Osteocyte (in vitro differentiated cells): ENCODE results near the gene NBEA. TPM values are rescaled to one million over a fixed set of nuclear protein-coding genes. Genes with fewer than 3 reads are reported as not detected.

Experiments
- DNase-seq: peaks from one replicate; pipeline ENCODE4 v3.0.0; 2021; ENCODE audit warnings: mixed read lengths; ENCODE audit not compliant: unreplicated experiment; ENCODE audit errors: extremely low spot score
- H3K27ac Mint-ChIP-seq: one replicate; pipeline ENCODE4 v1.8.0; 2021; ENCODE audit warnings: mild to moderate bottlenecking, mixed read lengths; ENCODE audit not compliant: unreplicated experiment
- H3K27me3 Mint-ChIP-seq: one replicate; pipeline ENCODE4 v1.8.0; 2021; ENCODE audit warnings: mixed read lengths; ENCODE audit not compliant: unreplicated experiment
- H3K36me3 Mint-ChIP-seq: one replicate; pipeline ENCODE4 v1.8.0; 2021; ENCODE audit warnings: mixed read lengths; ENCODE audit not compliant: unreplicated experiment
- H3K4me1 Mint-ChIP-seq: one replicate; pipeline ENCODE4 v1.8.0; 2021; ENCODE audit warnings: mixed read lengths; ENCODE audit not compliant: unreplicated experiment
- H3K4me3 Mint-ChIP-seq: one replicate; pipeline ENCODE4 v1.8.0; 2021; ENCODE audit warnings: mild to moderate bottlenecking, moderate library complexity, mixed read lengths; ENCODE audit not compliant: unreplicated experiment
- H3K9me3 Mint-ChIP-seq: one replicate; pipeline ENCODE4 v1.8.0; 2021; ENCODE audit warnings: mixed read lengths; ENCODE audit not compliant: unreplicated experiment
- CTCF ChIP-seq: fragments of 200-600 bp; sonication (generic); IDR thresholded peaks from 2 replicates; pipeline ENCODE4 v1.5.0; 2021; ENCODE audit warnings: antibody characterized with exemption, mild to moderate bottlenecking, moderate library complexity
- total RNA-seq: library from RNA; stranded (reverse); gene quantifications from 2 replicates; pipeline ENCODE4 v1.2.1, GENCODE V29; 2021

The NBEA gene
- total RNA-seq, 1 donor from 2014 or later, result 10.9 TPM

GRCh38 chr13:35479038-35479492, 537.0 kb downstream of the NBEA start:
- peak overlapping the region; percentile 66 for H3K27ac Mint-ChIP-seq
- TF ChIP-seq CTCF, result no peak
- H3K27me3 Mint-ChIP-seq, result peaks cover 45% of the 10 kb centered on the region
- peak overlapping the region; percentile 96 for H3K4me3 Mint-ChIP-seq
- DNase-seq, result no peak
- H3K36me3 Mint-ChIP-seq, result no peaks in the 10 kb centered on the region
- H3K4me1 Mint-ChIP-seq, result peaks cover 38% of the 10 kb centered on the region
- no peaks in the 10 kb centered on the region for H3K9me3 Mint-ChIP-seq

- no peaks in the 10 kb centered on the region for H3K36me3 Mint-ChIP-seq
- no peaks in the 10 kb centered on the region for H3K9me3 Mint-ChIP-seq
- no peak for DNase-seq
- H3K27me3 Mint-ChIP-seq, result peaks cover 42% of the 10 kb centered on the region
- no peak overlapping the region for H3K4me3 Mint-ChIP-seq
- no peak overlapping the region for H3K27ac Mint-ChIP-seq
- H3K4me1 Mint-ChIP-seq, result peaks cover 35% of the 10 kb centered on the region
- TF ChIP-seq CTCF, result no peak
Observed at GRCh38 chr13:35479706-35480105, 537.6 kb downstream of the NBEA start.

- H3K4me1 Mint-ChIP-seq, result peaks cover 32% of the 10 kb centered on the region
- H3K36me3 Mint-ChIP-seq, result no peaks in the 10 kb centered on the region
- H3K4me3 Mint-ChIP-seq, result no peak overlapping the region
- H3K9me3 Mint-ChIP-seq, result no peaks in the 10 kb centered on the region
- no peak for DNase-seq
- no peak overlapping the region for H3K27ac Mint-ChIP-seq
- peaks cover 36% of the 10 kb centered on the region for H3K27me3 Mint-ChIP-seq
- no peak for TF ChIP-seq CTCF
Observed at GRCh38 chr13:35480346-35480745, 538.3 kb downstream of the NBEA start.

GRCh38 chr13:35481777-35482176, 539.7 kb downstream of the NBEA start:
- no peaks in the 10 kb centered on the region for H3K9me3 Mint-ChIP-seq
- H3K27me3 Mint-ChIP-seq, result peaks cover 23% of the 10 kb centered on the region
- peaks cover 18% of the 10 kb centered on the region for H3K4me1 Mint-ChIP-seq
- H3K27ac Mint-ChIP-seq, result no peak overlapping the region
- TF ChIP-seq CTCF, result no peak
- no peak overlapping the region for H3K4me3 Mint-ChIP-seq
- DNase-seq, result no peak
- H3K36me3 Mint-ChIP-seq, result no peaks in the 10 kb centered on the region

GRCh38 chr13:35482527-35482926, 540.5 kb downstream of the NBEA start:
- DNase-seq, result no peak
- Mint-ChIP-seq H3K36me3 (no peaks in the 10 kb centered on the region), H3K9me3 (no peaks in the 10 kb centered on the region), H3K27me3 (peaks cover 15% of the 10 kb centered on the region), H3K4me1 (peaks cover 11% of the 10 kb centered on the region), H3K4me3 (no peak overlapping the region), H3K27ac (no peak overlapping the region)
- no peak for TF ChIP-seq CTCF
